Pulmonary artery endothelial cell (primary cell): ENCODE results near the gene ABCC1. TPM values are rescaled to one million over a fixed set of nuclear protein-coding genes. Genes with fewer than 3 reads are reported as not detected.
"Not testable (repeated sequence)": the region's sequence is repeated elsewhere in the genome, so short reads cannot be mapped to it uniquely, and the experiment has no call there.

ENCODE experiments used
- DNase-seq: peaks from one replicate; pipeline ENCODE4 v3.0.0-alpha.2; 2011; ENCODE audit warnings: low read depth, low spot score
- total RNA-seq: library from RNA; depleted of rRNA; stranded (reverse); fragments of >200 nt; gene quantifications from 2 replicates; pipeline ENCODE4 v1.2.3, GENCODE V29; 2014

The ABCC1 gene
- total RNA-seq, 1 donor from 2014 or later = 52.6 TPM

- no peak for DNase-seq
These were observed 205.0 kb downstream of the ABCC1 start for GRCh38 chr16:16154281-16154951.

- no peak for DNase-seq
These were observed 205.8 kb downstream of the ABCC1 start for GRCh38 chr16:16155234-16155633.

GRCh38 chr16:16157166-16157565, 207.8 kb downstream of the ABCC1 start:
- no peak for DNase-seq

GRCh38 chr16:16158082-16158658, 208.8 kb downstream of the ABCC1 start:
- DNase-seq = no peak

GRCh38 chr16:16158741-16159374, 209.4 kb downstream of the ABCC1 start:
- DNase-seq = no peak

- DNase-seq = no peak
These were observed 210.2 kb downstream of the ABCC1 start for GRCh38 chr16:16159662-16160061.

- no peak for DNase-seq
These were observed 211.9 kb downstream of the ABCC1 start for GRCh38 chr16:16161319-16161718.

- not testable (repeated sequence) for DNase-seq
These were observed 212.4 kb downstream of the ABCC1 start for GRCh38 chr16:16161840-16162239.

- no peak for DNase-seq
These were observed 213.2 kb downstream of the ABCC1 start for GRCh38 chr16:16162591-16162990.

- DNase-seq = no peak
These were observed 213.7 kb downstream of the ABCC1 start for GRCh38 chr16:16163109-16163508.

GRCh38 chr16:16163571-16163970, 214.2 kb downstream of the ABCC1 start:
- no peak for DNase-seq

GRCh38 chr16:16164243-16164642, 214.8 kb downstream of the ABCC1 start:
- no peak for DNase-seq

- no peak for DNase-seq
These were observed 216.7 kb downstream of the ABCC1 start for GRCh38 chr16:16166085-16166484.

- no peak for DNase-seq
These were observed 217.5 kb downstream of the ABCC1 start for GRCh38 chr16:16166949-16167348.

- DNase-seq = no peak
These were observed 218.5 kb downstream of the ABCC1 start for GRCh38 chr16:16167927-16168326.

- DNase-seq = no peak
These were observed 219.0 kb downstream of the ABCC1 start for GRCh38 chr16:16168431-16168830.

- DNase-seq = no peak
These were observed 220.2 kb downstream of the ABCC1 start for GRCh38 chr16:16169615-16170014.

GRCh38 chr16:16171332-16171919, 222.0 kb downstream of the ABCC1 start:
- no peak for DNase-seq

GRCh38 chr16:16172991-16173390, 223.6 kb downstream of the ABCC1 start:
- no peak for DNase-seq

GRCh38 chr16:16175296-16175695, 225.9 kb downstream of the ABCC1 start:
- DNase-seq = no peak

- no peak for DNase-seq
These were observed 226.9 kb downstream of the ABCC1 start for GRCh38 chr16:16176328-16176727.

- DNase-seq = no peak
These were observed 229.2 kb downstream of the ABCC1 start for GRCh38 chr16:16178455-16179162.
